Kidney (tissue), 11 donors: Measurements from ENCODE around the gene MUC5AC. TPM values are rescaled to one million over a fixed set of nuclear protein-coding genes. Genes with fewer than 3 reads are reported as not detected.
"Not testable (repeated sequence)": the region's sequence is repeated elsewhere in the genome, so short reads cannot be mapped to it uniquely, and the experiment has no call there.

Experiments used
- DNase-seq, 5 donors: peaks; one replicate each; pipeline ENCODE4 v3.0.0-alpha.2; 2013 to 2020
- FAIRE-seq: peaks from 2 replicates; lab custom pipeline; 2012; peaks lifted over from hg19 to GRCh38; lab: Jason Lieb, UNC
- H3K27ac ChIP-seq, 2 donors: one replicate each; pipeline ENCODE4 v1.7.0; 2013; ENCODE audit warnings: low read depth in 2 of 2, low read length in 2 of 2, inconsistent platforms in 1 of 2
- H3K27me3 ChIP-seq: one replicate; pipeline ENCODE4 v1.7.1; 2013; ENCODE audit warnings: low read length, inconsistent platforms; ENCODE audit not compliant: control insufficient read depth, insufficient read depth
- H3K36me3 ChIP-seq, 3 donors: one replicate each; pipeline versions ENCODE4 v1.7.0 to v1.7.1; 2013; ENCODE audit warnings: low read length in 3 of 3, control low read depth in 1 of 3, inconsistent platforms in 1 of 3; ENCODE audit not compliant: insufficient read depth in 3 of 3, control insufficient read depth in 2 of 3
- H3K4me1 ChIP-seq, 3 donors: one replicate each; pipeline versions ENCODE4 v1.7.0 to v1.7.1; 2013; ENCODE audit warnings: low read length in 3 of 3, inconsistent platforms in 1 of 3, low read depth in 1 of 3; ENCODE audit not compliant: control insufficient read depth in 2 of 3, insufficient read depth in 2 of 3
- H3K4me3 ChIP-seq, 3 donors: one replicate each; pipeline versions ENCODE4 v1.7.0 to v1.8.1; 2013; ENCODE audit warnings: low read length in 3 of 3, control low read depth in 1 of 3, inconsistent platforms in 1 of 3
- H3K9ac ChIP-seq, 3 donors: one replicate each; pipeline versions ENCODE4 v1.7.0 to v1.7.1; 2013; ENCODE audit warnings: low read length in 3 of 3, control low read depth in 1 of 3, inconsistent platforms in 1 of 3
- H3K9me3 ChIP-seq, 3 donors: one replicate each; pipeline versions ENCODE4 v1.7.0 to v1.7.1; 2013; ENCODE audit warnings: low read length in 3 of 3, control low read depth in 1 of 3, inconsistent platforms in 1 of 3; ENCODE audit not compliant: control insufficient read depth in 2 of 3, insufficient read depth in 1 of 3
- intact Hi-C: fragments of 100-400 bp; cut with DNase I; formaldehyde crosslinking; loops from one replicate; pipeline ENCODE4 v1.11.1; 2022
- polyA plus RNA-seq: library from polyadenylated mRNA; stranded (reverse); fragments of 350-450 nt; fragmentation: Illumina TruSeq; extraction: RNeasy Lipid Tissue Mini Kit (QIAGEN cat#74804); gene quantifications from one replicate; pipeline ENCODE4 v1.2.3, GENCODE V29; 2014; ENCODE audit warnings: low read depth, low replicate concordance; ENCODE audit not compliant: insufficient read depth
- total RNA-seq: library from RNA; stranded (reverse); fragmentation: NEBNext Ultra II Directional; extraction: Animal tissue kit (Norgen Biotek cat#: 25700); gene quantifications from one replicate; pipeline ENCODE4 v1.2.1, GENCODE V29; 2021
- donor health status: control.
- donor health status: control.
- donor health status: DM: yes; HTN: yes; CAD: no.
- donor health status: Normal renal cell carcinoma (clear cell type).

The MUC5AC gene
- total and polyA plus RNA-seq, 2 donors from 2014 or later, result 0.03 TPM; not detected in 1

DNA sequence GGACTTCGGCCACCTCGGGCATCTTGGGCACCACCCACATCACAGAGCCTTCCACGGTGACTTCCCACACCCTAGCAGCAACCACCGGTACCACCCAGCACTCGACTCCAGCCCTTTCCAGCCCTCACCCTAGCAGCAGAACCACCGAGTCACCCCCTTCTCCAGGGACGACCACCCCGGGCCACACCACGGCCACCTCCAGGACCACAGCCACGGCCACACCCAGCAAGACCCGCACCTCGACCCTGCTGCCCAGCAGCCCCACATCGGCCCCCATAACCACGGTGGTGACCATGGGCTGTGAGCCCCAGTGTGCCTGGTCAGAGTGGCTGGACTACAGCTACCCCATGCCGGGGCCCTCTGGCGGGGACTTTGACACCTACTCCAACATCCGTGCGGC, 85.8 kb downstream of the MUC5AC start:
- H3K9me3 ChIP-seq, H3K4me3 ChIP-seq, H3K27me3 ChIP-seq, H3K9ac ChIP-seq, H3K4me1 ChIP-seq, intact Hi-C loops, H3K36me3 ChIP-seq, H3K27ac ChIP-seq, FAIRE-seq, DNase-seq: not testable (repeated sequence)

DNA sequence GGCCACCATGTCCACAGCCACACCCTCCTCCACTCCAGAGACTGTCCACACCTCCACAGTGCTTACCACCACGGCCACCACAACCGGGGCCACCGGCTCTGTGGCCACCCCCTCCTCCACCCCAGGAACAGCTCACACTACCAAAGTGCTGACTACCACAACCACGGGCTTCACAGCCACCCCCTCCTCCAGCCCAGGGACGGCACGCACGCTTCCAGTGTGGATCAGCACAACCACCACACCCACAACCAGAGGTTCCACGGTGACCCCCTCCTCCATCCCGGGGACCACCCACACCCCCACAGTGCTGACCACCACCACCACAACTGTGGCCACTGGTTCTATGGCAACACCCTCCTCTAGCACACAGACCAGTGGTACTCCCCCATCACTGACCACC, 86.8 kb downstream of the MUC5AC start:
- H3K9me3 ChIP-seq, H3K27me3 ChIP-seq, H3K4me1 ChIP-seq, intact Hi-C loops, DNase-seq, H3K27ac ChIP-seq, H3K9ac ChIP-seq, H3K4me3 ChIP-seq, H3K36me3 ChIP-seq, FAIRE-seq: not testable (repeated sequence)

DNA sequence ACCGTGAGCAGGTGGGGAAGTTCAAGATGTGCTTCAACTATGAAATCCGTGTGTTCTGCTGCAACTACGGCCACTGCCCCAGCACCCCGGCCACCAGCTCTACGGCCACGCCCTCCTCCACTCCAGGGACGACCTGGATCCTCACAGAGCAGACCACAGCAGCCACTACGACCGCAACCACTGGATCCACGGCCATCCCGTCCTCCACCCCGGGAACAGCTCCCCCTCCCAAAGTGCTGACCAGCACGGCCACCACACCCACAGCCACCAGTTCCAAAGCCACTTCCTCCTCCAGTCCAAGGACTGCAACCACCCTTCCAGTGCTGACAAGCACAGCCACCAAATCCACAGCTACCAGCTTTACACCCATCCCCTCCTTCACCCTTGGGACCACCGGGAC, 88.0 kb downstream of the MUC5AC start:
- FAIRE-seq, H3K27me3 ChIP-seq, H3K9me3 ChIP-seq, H3K9ac ChIP-seq, DNase-seq, H3K36me3 ChIP-seq, H3K4me1 ChIP-seq, intact Hi-C loops, H3K27ac ChIP-seq, H3K4me3 ChIP-seq: not testable (repeated sequence)

DNA sequence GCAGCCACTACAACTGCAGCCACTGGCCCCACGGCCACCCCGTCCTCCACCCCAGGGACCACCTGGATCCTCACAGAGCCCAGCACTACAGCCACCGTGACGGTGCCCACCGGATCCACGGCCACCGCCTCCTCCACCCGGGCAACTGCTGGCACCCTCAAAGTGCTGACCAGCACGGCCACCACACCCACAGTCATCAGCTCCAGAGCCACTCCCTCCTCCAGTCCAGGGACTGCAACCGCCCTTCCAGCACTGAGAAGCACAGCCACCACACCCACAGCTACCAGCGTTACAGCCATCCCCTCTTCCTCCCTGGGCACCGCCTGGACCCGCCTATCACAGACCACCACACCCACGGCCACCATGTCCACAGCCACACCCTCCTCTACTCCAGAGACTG, 88.5 kb downstream of the MUC5AC start:
- intact Hi-C loops, H3K27me3 ChIP-seq, H3K9me3 ChIP-seq, FAIRE-seq, H3K9ac ChIP-seq, H3K36me3 ChIP-seq, H3K4me3 ChIP-seq, H3K27ac ChIP-seq, H3K4me1 ChIP-seq, DNase-seq: not testable (repeated sequence)

GRCh38 chr11:1247026-1247425, 89.3 kb downstream of the MUC5AC start:
- H3K9me3 ChIP-seq, H3K27me3 ChIP-seq, H3K4me3 ChIP-seq, intact Hi-C loops, DNase-seq, H3K4me1 ChIP-seq, H3K27ac ChIP-seq, H3K36me3 ChIP-seq, H3K9ac ChIP-seq, FAIRE-seq: not testable (repeated sequence)

DNA sequence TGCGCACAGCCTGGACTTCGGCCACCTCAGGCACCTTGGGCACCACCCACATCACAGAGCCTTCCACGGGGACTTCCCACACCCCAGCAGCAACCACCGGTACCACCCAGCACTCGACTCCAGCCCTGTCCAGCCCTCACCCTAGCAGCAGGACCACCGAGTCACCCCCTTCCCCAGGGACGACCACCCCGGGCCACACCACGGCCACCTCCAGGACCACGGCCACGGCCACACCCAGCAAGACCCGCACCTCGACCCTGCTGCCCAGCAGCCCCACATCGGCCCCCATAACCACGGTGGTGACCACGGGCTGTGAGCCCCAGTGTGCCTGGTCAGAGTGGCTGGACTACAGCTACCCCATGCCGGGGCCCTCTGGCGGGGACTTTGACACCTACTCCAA, 91.2 kb downstream of the MUC5AC start:
- intact Hi-C loops, H3K9me3 ChIP-seq, H3K9ac ChIP-seq, H3K4me1 ChIP-seq, H3K27me3 ChIP-seq, H3K36me3 ChIP-seq, H3K4me3 ChIP-seq, DNase-seq, FAIRE-seq, H3K27ac ChIP-seq: not testable (repeated sequence)

DNA sequence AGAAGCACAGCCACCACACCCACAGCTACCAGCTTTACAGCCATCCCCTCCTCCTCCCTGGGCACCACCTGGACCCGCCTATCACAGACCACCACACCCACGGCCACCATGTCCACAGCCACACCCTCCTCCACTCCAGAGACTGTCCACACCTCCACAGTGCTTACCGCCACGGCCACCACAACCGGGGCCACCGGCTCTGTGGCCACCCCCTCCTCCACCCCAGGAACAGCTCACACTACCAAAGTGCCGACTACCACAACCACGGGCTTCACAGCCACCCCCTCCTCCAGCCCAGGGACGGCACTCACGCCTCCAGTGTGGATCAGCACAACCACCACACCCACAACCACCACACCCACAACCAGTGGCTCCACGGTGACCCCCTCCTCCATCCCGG, 92.7 kb downstream of the MUC5AC start:
- H3K4me3 ChIP-seq, H3K9me3 ChIP-seq, H3K9ac ChIP-seq, FAIRE-seq, H3K27ac ChIP-seq, H3K27me3 ChIP-seq, H3K36me3 ChIP-seq, H3K4me1 ChIP-seq, DNase-seq, intact Hi-C loops: not testable (repeated sequence)
